Common myeloid progenitor, CD34-positive (primary cell): Measurements from ENCODE around the gene CLEC16A.

ENCODE experiments used
- CTCF ChIA-PET: fragments of 350-600 bp; sonication (Branson Sonifier 250); formaldehyde crosslinking; loops from one replicate; lab custom pipeline; 2021; ENCODE audit warnings: antibody characterized with exemption; lab: Charles Lee
- POLR2A ChIA-PET: fragments of 350-600 bp; sonication (Branson Sonifier 250); formaldehyde crosslinking; loops from one replicate; lab custom pipeline; 2021; ENCODE audit warnings: antibody characterized with exemption; lab: Charles Lee
- DNase-seq, 3 donors: peaks; one replicate each; pipeline versions ENCODE4 v3.0.0 to v3.0.0-alpha.2; 2013
- H3K27ac ChIP-seq, 2 experiments: 1 replicate in 1 of 2; 2 replicates in 1 of 2; pipeline ENCODE4 v1.7.0; 2013; ENCODE audit warnings: inconsistent platforms in 2 of 2, low read length in 2 of 2, mild to moderate bottlenecking in 2 of 2, low read depth in 1 of 2, moderate library complexity in 1 of 2; ENCODE audit not compliant: severe bottlenecking in 2 of 2, insufficient read depth in 1 of 2, poor library complexity in 1 of 2
- H3K27me3 ChIP-seq, 5 experiments: replicated peaks in 2 of 5; 1 replicate in 3 of 5; 2 replicates in 2 of 5; pipeline versions ENCODE4 v1.6.1 to v1.7.0; 2013; ENCODE audit warnings: low read length in 4 of 5, mild to moderate bottlenecking in 2 of 5, moderate library complexity in 2 of 5, inconsistent platforms in 1 of 5; ENCODE audit not compliant: insufficient read depth in 5 of 5, control insufficient read depth in 4 of 5
- H3K36me3 ChIP-seq, 4 experiments: 1 replicate in 2 of 4; 2 replicates in 2 of 4; pipeline versions ENCODE4 v1.6.1 to v1.7.0; 2013; ENCODE audit warnings: low read length in 3 of 4, control low read depth in 1 of 4, mild to moderate bottlenecking in 1 of 4; ENCODE audit not compliant: control insufficient read depth in 4 of 4, insufficient read depth in 4 of 4
- H3K4me1 ChIP-seq, 4 experiments: 1 replicate in 3 of 4; 2 replicates in 1 of 4; pipeline versions ENCODE4 v1.6.1 to v1.7.1; 2013; ENCODE audit warnings: low read length in 3 of 4, mild to moderate bottlenecking in 3 of 4, control low read depth in 1 of 4, inconsistent platforms in 1 of 4, moderate library complexity in 1 of 4; ENCODE audit not compliant: control insufficient read depth in 4 of 4, insufficient read depth in 4 of 4; ENCODE audit errors: control extremely low read depth in 1 of 4
- H3K4me3 ChIP-seq, 7 experiments: 1 replicate in 4 of 7; 2 replicates in 3 of 7; pipeline versions ENCODE4 v1.5.1 to v1.7.0; 2013; ENCODE audit warnings: mild to moderate bottlenecking in 7 of 7, low read length in 6 of 7, moderate library complexity in 6 of 7, inconsistent platforms in 2 of 7, low read depth in 2 of 7, control low read depth in 1 of 7; ENCODE audit not compliant: insufficient read depth in 4 of 7, control insufficient read depth in 1 of 7; ENCODE audit errors: extremely low read depth in 1 of 7
- H3K9me3 ChIP-seq, 5 experiments: 1 replicate in 4 of 5; 2 replicates in 1 of 5; pipeline versions ENCODE4 v1.6.1 to v1.7.1; 2013; ENCODE audit warnings: low read length in 4 of 5, mild to moderate bottlenecking in 2 of 5, inconsistent platforms in 1 of 5, low read depth in 1 of 5, moderate library complexity in 1 of 5; ENCODE audit not compliant: control insufficient read depth in 4 of 5, insufficient read depth in 2 of 5; ENCODE audit errors: control extremely low read depth in 1 of 5
- WGBS: methylation state at CpG from one replicate; pipeline ENCODE4 v1.1.5; 2013; ENCODE audit not compliant: insufficient coverage; 5-methylcytosine and 5-hydroxymethylcytosine counted together

CLEC16A gene

DNA sequence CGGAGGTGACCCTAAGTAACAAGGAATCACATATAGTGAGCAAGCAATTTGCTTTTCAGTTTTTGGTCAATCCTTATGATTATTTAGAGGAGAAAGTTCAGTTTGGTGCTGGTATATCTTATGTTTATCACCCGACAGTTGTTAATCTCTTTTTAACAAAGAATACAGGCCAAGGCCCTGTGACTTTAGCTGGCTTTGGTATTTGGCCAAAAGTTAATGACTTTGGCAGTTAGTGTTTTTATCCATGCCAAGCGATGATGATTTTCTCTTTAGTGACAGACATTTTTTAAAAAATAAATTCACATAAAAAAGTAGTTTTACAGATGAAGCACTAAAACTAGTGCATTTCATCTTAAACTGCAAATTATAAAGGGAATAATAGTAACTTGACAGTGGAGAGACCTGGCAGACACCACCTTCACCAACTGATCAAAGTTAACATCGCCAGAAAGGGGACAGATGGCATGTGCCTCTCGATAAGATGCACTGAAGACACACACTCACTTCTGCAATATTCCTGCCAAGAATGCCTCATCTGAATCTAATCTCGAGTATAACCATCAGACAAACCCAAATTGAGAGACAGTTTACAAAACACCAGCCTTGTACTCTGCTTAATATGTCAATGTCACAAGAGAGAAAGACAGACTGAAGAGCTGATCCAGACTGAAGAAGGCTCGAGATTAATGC, 9.0 kb upstream of the CLEC16A start:
- ChIA-PET POLR2A (no interaction called here), CTCF (interaction anchor here (0.6 to 1.7 kb wide), 3 partner anchors 9 to 115 kb away, joined by 3 to 4 read pairs (median 4); no protein-coding TSS in a partner anchor)
- Histone ChIP-seq H3K4me3 (no peak overlapping the region), H3K4me1 (peaks cover 13 to 65% (median 49%) of the 10 kb centered on the region in 4 experiments), H3K36me3 (peaks cover 9 to 45% (median 18%) of the 10 kb centered on the region in 4 experiments), H3K27ac (no peak overlapping the region), H3K9me3 (no peaks in the 10 kb centered on the region), H3K27me3 (no peaks in the 10 kb centered on the region)
- 93% methylated on average over 5 of the region's 7 CpGs for WGBS
- no peak for DNase-seq

GRCh38 chr16:10936272-10936984, 7.9 kb upstream of the CLEC16A start:
- Histone ChIP-seq H3K36me3 (peaks cover 9 to 45% (median 18%) of the 10 kb centered on the region in 4 experiments), H3K4me3 (peak overlapping the region in 2 of 7 experiments; percentile 85), H3K27me3 (no peaks in the 10 kb centered on the region), H3K27ac (no peak overlapping the region), H3K4me1 (peaks cover 19 to 65% (median 54%) of the 10 kb centered on the region in 4 experiments), H3K9me3 (no peaks in the 10 kb centered on the region)
- ChIA-PET CTCF (interaction anchor here (1.4 to 2.6 kb wide), 4 partner anchors 8 to 423 kb away, joined by 3 to 7 read pairs (median 5); no protein-coding TSS in a partner anchor), POLR2A (no interaction called here)
- WGBS, result 65% methylated on average over 6 of the region's 8 CpGs
- DNase-seq, result no peak

- POLR2A ChIA-PET, result no interaction called here
- CTCF ChIA-PET, result interaction anchor here (1.1 to 2.6 kb wide), 5 partner anchors 9 to 424 kb away, joined by 3 to 7 read pairs (median 4); no protein-coding TSS in a partner anchor
- Histone ChIP-seq H3K36me3 (peaks cover 8 to 41% (median 16%) of the 10 kb centered on the region in 4 experiments), H3K27ac (peak overlapping the region in 1 of 2 experiments; percentile 30), H3K4me1 (peaks cover 19 to 65% (median 57%) of the 10 kb centered on the region in 4 experiments), H3K27me3 (no peaks in the 10 kb centered on the region), H3K4me3 (peak overlapping the region in 5 of 7 experiments; percentile 11 to 85 (median 32)), H3K9me3 (no peaks in the 10 kb centered on the region)
- WGBS, result 25% methylated on average over 8 of the region's 11 CpGs
- DNase-seq, result peak in 1 of 3 donors; percentile 36
These were observed 7.1 kb upstream of the CLEC16A start for GRCh38 chr16:10937068-10937859.

GRCh38 chr16:10938321-10938720, 6.0 kb upstream of the CLEC16A start:
- peak overlapping the region in 1 of 2 experiments; percentile 30 for H3K27ac ChIP-seq
- peaks cover 19 to 72% (median 64%) of the 10 kb centered on the region in 4 experiments for H3K4me1 ChIP-seq
- H3K27me3 ChIP-seq, result no peaks in the 10 kb centered on the region
- ChIA-PET POLR2A (no interaction called here), CTCF (interaction anchor here (1.1 to 2.6 kb wide), 2 partner anchors 10 to 59 kb away, joined by 3 to 6 read pairs; no protein-coding TSS in a partner anchor)
- WGBS, result 6% methylated on average over 5 of the region's 7 CpGs
- peak in 2 of 3 donors; percentile 50 to 66 for DNase-seq
- peak overlapping the region in 5 of 7 experiments; percentile 11 to 85 (median 42) for H3K4me3 ChIP-seq
- no peaks in the 10 kb centered on the region for H3K9me3 ChIP-seq
- H3K36me3 ChIP-seq, result peaks cover 5 to 33% (median 12%) of the 10 kb centered on the region in 4 experiments

- H3K9me3 ChIP-seq, result no peaks in the 10 kb centered on the region
- CTCF ChIA-PET, result interaction anchor here (0.7 to 2.6 kb wide), 5 partner anchors 8 to 51 kb away, joined by 3 to 6 read pairs (median 3); no protein-coding TSS in a partner anchor
- WGBS, result 29% methylated on average over 4 of the region's 7 CpGs
- peaks cover 19 to 74% (median 66%) of the 10 kb centered on the region in 4 experiments for H3K4me1 ChIP-seq
- H3K27me3 ChIP-seq, result no peaks in the 10 kb centered on the region
- peak overlapping the region in 1 of 2 experiments; percentile 25 for H3K27ac ChIP-seq
- POLR2A ChIA-PET, result no interaction called here
- peak overlapping the region in 5 of 7 experiments; percentile 11 to 85 (median 42) for H3K4me3 ChIP-seq
- DNase-seq, result no peak
- H3K36me3 ChIP-seq, result peaks cover 3 to 26% (median 9%) of the 10 kb centered on the region in 4 experiments
These were observed 5.3 kb upstream of the CLEC16A start for GRCh38 chr16:10938796-10939648.
